ENCODE results near the gene SETD9. TPM values are rescaled to one million over a fixed set of nuclear protein-coding genes. Genes with fewer than 3 reads are reported as not detected.

SETD9 gene
- total RNA-seq, 1 experiment from 2014 or later = 6.5 TPM

- Histone ChIP-seq H3K9me3 (ENCODE audit: insufficient read depth, low read depth) (no peaks in the 10 kb centered on the region), H4K20me1 (ENCODE audit: insufficient read depth) (no peaks in the 10 kb centered on the region), H3K27ac (no peak overlapping the region), H3K4me3 (no peak overlapping the region), H3K79me2 (ENCODE audit: low read depth) (no peaks in the 10 kb centered on the region), H2AFZ (no peak overlapping the region), H3F3A (ENCODE audit: insufficient read depth, low read depth) (peaks cover 3% of the 10 kb centered on the region; the same call in 1 of the 2 replicates), H3K4me2 (no peak overlapping the region), H3K4me1 (replicated peaks; ENCODE audit: insufficient read depth) (peaks cover 6% of the 10 kb centered on the region), H3K27me3 (ENCODE audit: insufficient read depth, low read depth) (no peaks in the 10 kb centered on the region), H3K9me2 (ENCODE audit: insufficient read depth) (no peaks in the 10 kb centered on the region), H3K36me3 (ENCODE audit: low read depth) (no peaks in the 10 kb centered on the region)
- BruUV-seq (replicated peaks) = no TSS peak
- ChIA-PET POLR2A (ENCODE audit: unreplicated experiment) (no interaction called here), CTCF (interaction anchor here (0.6 to 1.0 kb wide), 2 partner anchors 257 to 316 kb away, joined by 3 read pairs; no protein-coding TSS in a partner anchor)
- no peak for TF ChIP-seq EZH2 (IDR thresholded peaks at IDR 0.05; ENCODE audit: low read depth)
- no peak for TF ChIP-seq CTCF (conservative IDR thresholded peaks at IDR 0.05)
- intact Hi-C loops (cut with micrococcal nuclease; ENCODE audit: unreplicated experiment) = loop anchor here (5.0 kb wide), 1 partner anchor 39 kb away; the partner anchor contains the start of gene MIER3
- DNase-seq = no peak
Observed at GRCh38 chr5:56913766-56914165, 4.4 kb downstream of the SETD9 start.

- H3K9me2 ChIP-seq (ENCODE audit: insufficient read depth) = no peaks in the 10 kb centered on the region
- H3K4me2 ChIP-seq = no peak overlapping the region
- no peaks in the 10 kb centered on the region for H3F3A ChIP-seq (ENCODE audit: insufficient read depth, low read depth)
- no peaks in the 10 kb centered on the region for H3K79me2 ChIP-seq (ENCODE audit: low read depth)
- CTCF ChIA-PET = no interaction called here
- no TSS peak for BruUV-seq (replicated peaks)
- TF ChIP-seq CTCF (conservative IDR thresholded peaks at IDR 0.05) (no peak), EZH2 (IDR thresholded peaks at IDR 0.05; ENCODE audit: low read depth) (no peak)
- peaks cover 6% of the 10 kb centered on the region for H3K4me1 ChIP-seq (replicated peaks; ENCODE audit: insufficient read depth)
- POLR2A ChIA-PET (ENCODE audit: unreplicated experiment) = no interaction called here
- no peaks in the 10 kb centered on the region for H4K20me1 ChIP-seq (ENCODE audit: insufficient read depth)
- no peak for DNase-seq
- no peaks in the 10 kb centered on the region for H3K36me3 ChIP-seq (ENCODE audit: low read depth)
- H2AFZ ChIP-seq = no peak overlapping the region
- intact Hi-C loops (cut with micrococcal nuclease; ENCODE audit: unreplicated experiment) = loop anchor here (5.0 kb wide), 1 partner anchor 38 kb away; the partner anchor contains the start of gene MIER3
- no peak overlapping the region for H3K4me3 ChIP-seq
- H3K27ac ChIP-seq = no peak overlapping the region
- H3K9me3 ChIP-seq (ENCODE audit: insufficient read depth, low read depth) = no peaks in the 10 kb centered on the region
- H3K27me3 ChIP-seq (ENCODE audit: insufficient read depth, low read depth) = no peaks in the 10 kb centered on the region
Observed at GRCh38 chr5:56914678-56915077, 5.3 kb downstream of the SETD9 start.

GRCh38 chr5:56917534-56917933, 8.1 kb downstream of the SETD9 start:
- no peaks in the 10 kb centered on the region for H3K79me2 ChIP-seq (ENCODE audit: low read depth)
- ChIA-PET POLR2A (ENCODE audit: unreplicated experiment) (interaction anchor here (0.6 kb wide), 1 partner anchor 286 kb away, joined by 9 read pairs; no protein-coding TSS in a partner anchor), CTCF (no interaction called here)
- no peaks in the 10 kb centered on the region for H3K9me3 ChIP-seq (ENCODE audit: insufficient read depth, low read depth)
- no peak overlapping the region for H3K4me3 ChIP-seq
- no peaks in the 10 kb centered on the region for H3K9me2 ChIP-seq (ENCODE audit: insufficient read depth)
- H2AFZ ChIP-seq = no peak overlapping the region
- no peak overlapping the region for H3K27ac ChIP-seq
- no peak for DNase-seq
- H3K27me3 ChIP-seq (ENCODE audit: insufficient read depth, low read depth) = no peaks in the 10 kb centered on the region
- no TSS peak for BruUV-seq (replicated peaks)
- TF ChIP-seq CTCF (conservative IDR thresholded peaks at IDR 0.05) = no peak
- no peak for TF ChIP-seq EZH2 (IDR thresholded peaks at IDR 0.05; ENCODE audit: low read depth)
- peaks cover 3% of the 10 kb centered on the region; the same call in 1 of the 2 replicates for H3K36me3 ChIP-seq (ENCODE audit: low read depth)
- no peak overlapping the region for H3K4me2 ChIP-seq
- H3F3A ChIP-seq (ENCODE audit: insufficient read depth, low read depth) = no peaks in the 10 kb centered on the region
- intact Hi-C loops (cut with micrococcal nuclease; ENCODE audit: unreplicated experiment) = no loop called here
- H4K20me1 ChIP-seq (ENCODE audit: insufficient read depth) = no peaks in the 10 kb centered on the region
- no peaks in the 10 kb centered on the region for H3K4me1 ChIP-seq (replicated peaks; ENCODE audit: insufficient read depth)

All from PC-9 (cell line).